ENCODE results near the gene NDUFB6. TPM values are rescaled to one million over a fixed set of nuclear protein-coding genes. Genes with fewer than 3 reads are reported as not detected.

The NDUFB6 gene
- total and polyA plus RNA-seq, 2 donors (not counting 1 experiment from before 2014, with no cell fraction given): 35.5 to 60.9 TPM

DNA sequence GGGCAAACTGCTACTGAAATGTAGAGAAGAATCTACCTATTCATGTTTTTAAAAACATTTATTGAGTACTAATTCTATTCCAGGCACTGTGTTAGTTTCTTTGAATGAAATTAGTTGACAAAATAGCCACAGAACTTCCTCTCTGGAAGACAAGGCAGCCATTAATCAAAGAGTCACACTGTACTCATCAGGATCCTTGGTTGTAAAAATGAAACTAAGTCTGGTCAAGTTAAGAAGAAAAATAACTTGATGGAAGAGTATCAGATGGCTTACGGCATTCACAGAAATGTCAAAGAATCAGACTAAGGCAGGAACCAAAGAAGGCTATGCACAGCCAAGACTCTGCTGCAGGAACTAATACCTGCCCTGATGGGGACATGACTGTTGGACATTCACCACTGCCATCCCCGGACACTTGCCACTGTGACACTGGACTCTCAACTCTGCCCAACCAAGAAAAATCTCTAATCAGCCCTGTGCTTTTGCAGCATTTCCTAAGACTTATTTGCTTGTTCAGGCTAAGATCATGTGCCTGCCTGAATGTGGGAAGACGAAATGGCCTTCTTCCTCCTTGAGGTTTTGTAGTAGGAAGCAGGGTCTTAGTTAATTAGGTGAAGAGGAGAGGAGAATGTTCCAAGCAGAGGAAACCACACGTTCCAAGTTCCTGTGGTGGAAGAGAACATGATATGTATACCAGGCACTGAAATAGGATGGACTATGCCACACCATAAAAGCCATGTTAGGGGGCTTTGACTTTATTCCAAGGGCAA, 23.3 kb upstream of the NDUFB6 start:
- no peak for DNase-seq (ENCODE audit: low read depth in 2 of 2)
- Histone ChIP-seq H3K9me3 (ENCODE audit: control insufficient read depth, insufficient read depth, low read depth, low read length) (no peaks in the 10 kb centered on the region), H3K9ac (ENCODE audit: insufficient read depth, low read length) (no peak overlapping the region), H3K4me2 (ENCODE audit: extremely low read depth, insufficient read depth, low read length) (no peak overlapping the region), H4K20me1 (ENCODE audit: control insufficient read depth, extremely low read depth, insufficient read depth, low read length) (no peaks in the 10 kb centered on the region), H3K4me3 (replicated peaks in 1 of 4; ENCODE audit: control extremely low read depth in 1 of 4, insufficient read depth in 1 of 4, low read depth in 3 of 4, low read length in 4 of 4) (no peak overlapping the region), H3K27ac (ENCODE audit: insufficient read depth, low read length) (no peak overlapping the region), H3K4me1 (ENCODE audit: control insufficient read depth, extremely low read depth, insufficient read depth, low read length) (no peaks in the 10 kb centered on the region), H3K79me2 (ENCODE audit: control insufficient read depth, insufficient read depth, low read length) (no peaks in the 10 kb centered on the region), H2AFZ (ENCODE audit: low read length) (no peak overlapping the region), H3K27me3 (ENCODE audit: control insufficient read depth, insufficient read depth, low read length) (no peaks in the 10 kb centered on the region), H3K36me3 (ENCODE audit: control insufficient read depth, insufficient read depth, low read length) (no peaks in the 10 kb centered on the region)
- TF ChIP-seq EZH2 (IDR thresholded peaks at IDR 0.05; ENCODE audit: low read length, missing control alignments): no peak
- TF ChIP-seq, protein P1, sequence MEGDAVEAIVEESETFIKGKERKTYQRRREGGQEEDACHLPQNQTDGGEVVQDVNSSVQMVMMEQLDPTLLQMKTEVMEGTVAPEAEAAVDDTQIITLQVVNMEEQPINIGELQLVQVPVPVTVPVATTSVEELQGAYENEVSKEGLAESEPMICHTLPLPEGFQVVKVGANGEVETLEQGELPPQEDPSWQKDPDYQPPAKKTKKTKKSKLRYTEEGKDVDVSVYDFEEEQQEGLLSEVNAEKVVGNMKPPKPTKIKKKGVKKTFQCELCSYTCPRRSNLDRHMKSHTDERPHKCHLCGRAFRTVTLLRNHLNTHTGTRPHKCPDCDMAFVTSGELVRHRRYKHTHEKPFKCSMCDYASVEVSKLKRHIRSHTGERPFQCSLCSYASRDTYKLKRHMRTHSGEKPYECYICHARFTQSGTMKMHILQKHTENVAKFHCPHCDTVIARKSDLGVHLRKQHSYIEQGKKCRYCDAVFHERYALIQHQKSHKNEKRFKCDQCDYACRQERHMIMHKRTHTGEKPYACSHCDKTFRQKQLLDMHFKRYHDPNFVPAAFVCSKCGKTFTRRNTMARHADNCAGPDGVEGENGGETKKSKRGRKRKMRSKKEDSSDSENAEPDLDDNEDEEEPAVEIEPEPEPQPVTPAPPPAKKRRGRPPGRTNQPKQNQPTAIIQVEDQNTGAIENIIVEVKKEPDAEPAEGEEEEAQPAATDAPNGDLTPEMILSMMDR (conservative IDR thresholded peaks at IDR 0.05 in 1 of 2, IDR thresholded peaks at IDR 0.05 in 1 of 2; ENCODE audit: low read depth in 1 of 2, low read length in 2 of 2): no peak

- no peaks in the 10 kb centered on the region for H3K27me3 ChIP-seq (ENCODE audit: control insufficient read depth, insufficient read depth, low read length)
- TF ChIP-seq, protein P1 (conservative IDR thresholded peaks at IDR 0.05 in 1 of 2, IDR thresholded peaks at IDR 0.05 in 1 of 2; ENCODE audit: low read depth in 1 of 2, low read length in 2 of 2): no peak
- no peak overlapping the region for H3K27ac ChIP-seq (ENCODE audit: insufficient read depth, low read length)
- no peaks in the 10 kb centered on the region for H3K4me1 ChIP-seq (ENCODE audit: control insufficient read depth, extremely low read depth, insufficient read depth, low read length)
- no peaks in the 10 kb centered on the region for H3K36me3 ChIP-seq (ENCODE audit: control insufficient read depth, insufficient read depth, low read length)
- no peak overlapping the region for H3K9ac ChIP-seq (ENCODE audit: insufficient read depth, low read length)
- H3K79me2 ChIP-seq (ENCODE audit: control insufficient read depth, insufficient read depth, low read length): no peaks in the 10 kb centered on the region
- H4K20me1 ChIP-seq (ENCODE audit: control insufficient read depth, extremely low read depth, insufficient read depth, low read length): no peaks in the 10 kb centered on the region
- no peak overlapping the region for H3K4me2 ChIP-seq (ENCODE audit: extremely low read depth, insufficient read depth, low read length)
- DNase-seq (ENCODE audit: low read depth in 2 of 2): peak in 1 of 2 donors; percentile 54
- no peaks in the 10 kb centered on the region for H3K9me3 ChIP-seq (ENCODE audit: control insufficient read depth, insufficient read depth, low read depth, low read length)
- no peak overlapping the region for H2AFZ ChIP-seq (ENCODE audit: low read length)
- H3K4me3 ChIP-seq (replicated peaks in 1 of 4; ENCODE audit: control extremely low read depth in 1 of 4, insufficient read depth in 1 of 4, low read depth in 3 of 4, low read length in 4 of 4): no peak overlapping the region
Observed at GRCh38 chr9:32590898-32591297, 17.9 kb upstream of the NDUFB6 start.

DNA sequence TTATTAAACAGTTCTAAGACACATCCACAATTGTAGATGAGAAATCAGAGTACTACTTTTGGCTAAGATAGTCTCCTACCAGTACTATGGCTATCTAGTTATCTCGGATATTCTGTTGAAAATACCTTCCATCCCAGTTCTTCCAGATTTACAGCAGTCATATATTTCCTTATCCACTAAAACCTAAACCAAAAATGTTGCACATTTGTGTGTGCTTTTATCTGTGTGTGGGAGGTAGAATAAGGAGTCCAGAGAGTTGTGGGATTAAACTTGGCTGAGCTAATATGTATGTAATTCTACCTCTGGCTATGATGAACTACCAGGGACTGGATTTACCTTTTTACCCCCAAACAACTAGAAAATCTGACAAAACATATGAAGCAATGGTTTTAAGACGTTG, 17.5 kb upstream of the NDUFB6 start:
- no peaks in the 10 kb centered on the region for H3K36me3 ChIP-seq (ENCODE audit: control insufficient read depth, insufficient read depth, low read length)
- TF ChIP-seq, protein P1 (conservative IDR thresholded peaks at IDR 0.05 in 1 of 2, IDR thresholded peaks at IDR 0.05 in 1 of 2; ENCODE audit: low read depth in 1 of 2, low read length in 2 of 2): no peak
- TF ChIP-seq EZH2 (IDR thresholded peaks at IDR 0.05; ENCODE audit: low read length, missing control alignments): no peak
- H3K4me3 ChIP-seq (replicated peaks in 1 of 4; ENCODE audit: control extremely low read depth in 1 of 4, insufficient read depth in 1 of 4, low read depth in 3 of 4, low read length in 4 of 4): no peak overlapping the region
- no peaks in the 10 kb centered on the region for H3K79me2 ChIP-seq (ENCODE audit: control insufficient read depth, insufficient read depth, low read length)
- no peak overlapping the region for H3K27ac ChIP-seq (ENCODE audit: insufficient read depth, low read length)
- no peak overlapping the region for H3K4me2 ChIP-seq (ENCODE audit: extremely low read depth, insufficient read depth, low read length)
- H3K4me1 ChIP-seq (ENCODE audit: control insufficient read depth, extremely low read depth, insufficient read depth, low read length): no peaks in the 10 kb centered on the region
- H4K20me1 ChIP-seq (ENCODE audit: control insufficient read depth, extremely low read depth, insufficient read depth, low read length): no peaks in the 10 kb centered on the region
- H3K9me3 ChIP-seq (ENCODE audit: control insufficient read depth, insufficient read depth, low read depth, low read length): no peaks in the 10 kb centered on the region
- no peak overlapping the region for H3K9ac ChIP-seq (ENCODE audit: insufficient read depth, low read length)
- DNase-seq (ENCODE audit: low read depth in 2 of 2): peak in 1 of 2 donors; percentile 72
- no peaks in the 10 kb centered on the region for H3K27me3 ChIP-seq (ENCODE audit: control insufficient read depth, insufficient read depth, low read length)
- no peak overlapping the region for H2AFZ ChIP-seq (ENCODE audit: low read length)

Measured in fibroblast of lung (primary cell).